K562 (cell line): ENCODE data around the gene SPEM1.

ENCODE experiments used
- C11orf30 ChIP-seq: fragments of 450-650 bp; IDR thresholded peaks from 2 replicates; pipeline ENCODE4 v1.6.1; 2016; ENCODE audit warnings: low read depth, mild to moderate bottlenecking
- CTCF ChIP-seq, 3 experiments: IDR thresholded peaks in 2 of 3; conservative IDR thresholded peaks in 1 of 3; 2 replicates each; pipeline ENCODE4 v1.5.1; 2011 to 2012; ENCODE audit warnings: low read length in 3 of 3, mild to moderate bottlenecking in 3 of 3, control low read depth in 2 of 3, improper control_type of control experiment in 1 of 3, inconsistent platforms in 1 of 3, low read depth in 1 of 3, mixed read lengths in 1 of 3, moderate library complexity in 1 of 3; ENCODE audit not compliant: insufficient read depth in 2 of 3
- MAFG ChIP-seq: fragments of 450-650 bp; conservative IDR thresholded peaks from 2 replicates; pipeline ENCODE4 v1.6.1; 2016; ENCODE audit warnings: missing genetic modification characterization, missing compliant biosample characterization
- POLR3A ChIP-seq: IDR thresholded peaks from 2 replicates; pipeline ENCODE4 v1.6.1; 2011; ENCODE audit warnings: borderline replicate concordance, mild to moderate bottlenecking, moderate library complexity; ENCODE audit not compliant: insufficient read length, insufficient read depth; ENCODE audit errors: extremely low read depth
- PTBP1 ChIP-seq: fragments of 200-400 bp; formaldehyde crosslinking; IDR thresholded peaks from 2 replicates; pipeline ENCODE4 v1.6.1; 2017; ENCODE audit warnings: low read depth, low read length
- RAD51 ChIP-seq: fragments of 450-650 bp; IDR thresholded peaks from 2 replicates; pipeline ENCODE4 v1.7.1; 2016; ENCODE audit warnings: low read depth, mild to moderate bottlenecking, borderline replicate concordance
- RBM39 ChIP-seq: fragments of 200-400 bp; formaldehyde crosslinking; optimal IDR thresholded peaks from 2 replicates; pipeline ENCODE3; 2018; ENCODE audit warnings: low read depth, low read length
- RNF2 ChIP-seq: sonication (generic); IDR thresholded peaks from 2 replicates; pipeline ENCODE4 v1.6.1; 2016
- TARDBP ChIP-seq: fragments of 450-650 bp; IDR thresholded peaks from 2 replicates; pipeline ENCODE4 v1.6.1; 2016
- WHSC1 ChIP-seq: IDR thresholded peaks from one replicate; pipeline ENCODE4 v1.6.1; 2012; ENCODE audit warnings: low read length, control low read depth, inconsistent platforms
- TF ChIP-seq, protein P1 (sequence below): fragments of 250-450 bp; sonication (Bioruptor Pico); IDR thresholded peaks from 2 replicates; pipeline ENCODE4 v1.4.0; 2020; ENCODE audit warnings: mild to moderate bottlenecking
- TF ChIP-seq, protein P2 (sequence below): fragments of 450-650 bp; IDR thresholded peaks from 2 replicates; pipeline ENCODE4 v1.6.1; 2016; ENCODE audit warnings: low read depth, mild to moderate bottlenecking, moderate library complexity

DNA sequence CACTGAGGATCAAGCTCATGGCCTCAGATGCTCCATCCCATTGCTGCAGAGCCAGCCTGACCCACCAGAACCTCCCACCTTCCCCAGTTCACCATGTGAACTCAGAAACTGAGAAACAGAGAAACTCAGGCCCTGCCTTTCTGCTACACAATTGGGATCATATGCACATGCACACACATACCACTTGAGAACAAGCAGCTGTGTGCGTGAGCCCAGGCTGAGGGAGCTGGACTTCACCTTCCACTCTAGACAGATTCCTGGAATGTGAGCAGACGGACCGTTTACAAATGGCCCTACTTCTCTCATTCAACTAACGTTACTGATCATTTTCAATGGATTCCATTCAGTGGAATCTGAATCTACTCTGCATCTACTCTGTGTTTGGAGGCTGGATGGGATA lies 3.6 kb downstream of the SPEM1 start:
- TF ChIP-seq WHSC1 (no peak), POLR3A (no peak), C11orf30 (no peak), RBM39 (no peak), RNF2 (no peak), PTBP1 (no peak), MAFG (tag) (no peak), RAD51 (no peak), CTCF (IDR thresholded peaks at IDR 0.05 in 2 of 3, conservative IDR thresholded peaks at IDR 0.05 in 1 of 3; ENCODE audit: insufficient read depth in 2 of 3, low read depth in 1 of 3, low read length in 3 of 3) (no peak), TARDBP (no peak)
- TF ChIP-seq, protein P1, sequence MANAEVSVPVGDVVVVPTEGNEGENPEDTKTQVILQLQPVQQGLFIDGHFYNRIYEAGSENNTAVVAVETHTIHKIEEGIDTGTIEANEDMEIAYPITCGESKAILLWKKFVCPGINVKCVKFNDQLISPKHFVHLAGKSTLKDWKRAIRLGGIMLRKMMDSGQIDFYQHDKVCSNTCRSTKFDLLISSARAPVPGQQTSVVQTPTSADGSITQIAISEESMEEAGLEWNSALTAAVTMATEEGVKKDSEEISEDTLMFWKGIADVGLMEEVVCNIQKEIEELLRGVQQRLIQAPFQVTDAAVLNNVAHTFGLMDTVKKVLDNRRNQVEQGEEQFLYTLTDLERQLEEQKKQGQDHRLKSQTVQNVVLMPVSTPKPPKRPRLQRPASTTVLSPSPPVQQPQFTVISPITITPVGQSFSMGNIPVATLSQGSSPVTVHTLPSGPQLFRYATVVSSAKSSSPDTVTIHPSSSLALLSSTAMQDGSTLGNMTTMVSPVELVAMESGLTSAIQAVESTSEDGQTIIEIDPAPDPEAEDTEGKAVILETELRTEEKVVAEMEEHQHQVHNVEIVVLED (CRISPR knock-in tag): no peak
- TF ChIP-seq, protein P2, sequence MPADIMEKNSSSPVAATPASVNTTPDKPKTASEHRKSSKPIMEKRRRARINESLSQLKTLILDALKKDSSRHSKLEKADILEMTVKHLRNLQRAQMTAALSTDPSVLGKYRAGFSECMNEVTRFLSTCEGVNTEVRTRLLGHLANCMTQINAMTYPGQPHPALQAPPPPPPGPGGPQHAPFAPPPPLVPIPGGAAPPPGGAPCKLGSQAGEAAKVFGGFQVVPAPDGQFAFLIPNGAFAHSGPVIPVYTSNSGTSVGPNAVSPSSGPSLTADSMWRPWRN: no peak
